ENCODE results near the gene INSR. TPM values are rescaled to one million over a fixed set of nuclear protein-coding genes. Genes with fewer than 3 reads are reported as not detected.

INSR gene
- total and polyA plus RNA-seq, 2 experiments from 2014 or later: 19.2 to 52.1 TPM

DNA sequence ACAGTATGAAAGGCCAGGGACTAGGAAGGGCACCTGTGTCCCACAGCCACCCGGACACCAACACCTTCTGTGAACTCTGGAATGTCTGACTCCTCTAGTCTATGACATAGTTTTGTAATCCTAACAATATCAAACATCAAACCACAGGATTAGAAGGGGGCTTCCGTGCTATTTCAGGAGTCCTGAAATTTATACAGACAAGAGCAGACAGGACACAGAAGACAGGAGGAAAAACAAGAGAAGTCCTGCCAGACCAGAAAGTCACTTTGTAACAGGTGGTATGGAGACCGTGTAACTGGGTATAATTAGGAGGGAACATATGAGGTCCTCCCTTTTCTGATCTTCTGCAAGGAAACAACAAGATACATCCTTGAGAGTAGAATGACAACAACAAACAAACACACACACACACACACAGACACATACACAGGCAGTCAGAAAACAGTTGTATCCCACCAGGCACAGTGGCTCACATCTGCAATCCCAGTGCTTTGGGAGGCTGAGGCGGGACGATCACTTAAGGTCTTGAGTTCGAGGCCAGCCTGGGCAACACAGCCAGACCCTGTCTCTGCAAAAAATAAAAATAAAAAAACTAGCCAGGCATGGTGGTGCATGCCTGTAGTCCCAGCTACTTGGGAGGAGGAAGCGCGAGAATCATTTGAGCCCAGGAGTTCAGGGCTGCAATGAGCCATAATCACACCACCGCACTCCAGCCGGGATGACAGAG is 13.1 kb downstream of the INSR start:
- TF ChIP-seq JUNB (IDR thresholded peaks at IDR 0.05; ENCODE audit: unreplicated experiment): no peak
- TF ChIP-seq EZH2 (IDR thresholded peaks at IDR 0.05; ENCODE audit: low read depth, unreplicated experiment): no peak
- TF ChIP-seq STAT1 (IDR thresholded peaks at IDR 0.05; ENCODE audit: unreplicated experiment): no peak
- no peak for TF ChIP-seq POLR2AphosphoS5 (IDR thresholded peaks at IDR 0.05; ENCODE audit: low read depth)
- no peak for TF ChIP-seq ZNF114 (CRISPR knock-in tag; IDR thresholded peaks at IDR 0.05)
- TF ChIP-seq, protein P1, sequence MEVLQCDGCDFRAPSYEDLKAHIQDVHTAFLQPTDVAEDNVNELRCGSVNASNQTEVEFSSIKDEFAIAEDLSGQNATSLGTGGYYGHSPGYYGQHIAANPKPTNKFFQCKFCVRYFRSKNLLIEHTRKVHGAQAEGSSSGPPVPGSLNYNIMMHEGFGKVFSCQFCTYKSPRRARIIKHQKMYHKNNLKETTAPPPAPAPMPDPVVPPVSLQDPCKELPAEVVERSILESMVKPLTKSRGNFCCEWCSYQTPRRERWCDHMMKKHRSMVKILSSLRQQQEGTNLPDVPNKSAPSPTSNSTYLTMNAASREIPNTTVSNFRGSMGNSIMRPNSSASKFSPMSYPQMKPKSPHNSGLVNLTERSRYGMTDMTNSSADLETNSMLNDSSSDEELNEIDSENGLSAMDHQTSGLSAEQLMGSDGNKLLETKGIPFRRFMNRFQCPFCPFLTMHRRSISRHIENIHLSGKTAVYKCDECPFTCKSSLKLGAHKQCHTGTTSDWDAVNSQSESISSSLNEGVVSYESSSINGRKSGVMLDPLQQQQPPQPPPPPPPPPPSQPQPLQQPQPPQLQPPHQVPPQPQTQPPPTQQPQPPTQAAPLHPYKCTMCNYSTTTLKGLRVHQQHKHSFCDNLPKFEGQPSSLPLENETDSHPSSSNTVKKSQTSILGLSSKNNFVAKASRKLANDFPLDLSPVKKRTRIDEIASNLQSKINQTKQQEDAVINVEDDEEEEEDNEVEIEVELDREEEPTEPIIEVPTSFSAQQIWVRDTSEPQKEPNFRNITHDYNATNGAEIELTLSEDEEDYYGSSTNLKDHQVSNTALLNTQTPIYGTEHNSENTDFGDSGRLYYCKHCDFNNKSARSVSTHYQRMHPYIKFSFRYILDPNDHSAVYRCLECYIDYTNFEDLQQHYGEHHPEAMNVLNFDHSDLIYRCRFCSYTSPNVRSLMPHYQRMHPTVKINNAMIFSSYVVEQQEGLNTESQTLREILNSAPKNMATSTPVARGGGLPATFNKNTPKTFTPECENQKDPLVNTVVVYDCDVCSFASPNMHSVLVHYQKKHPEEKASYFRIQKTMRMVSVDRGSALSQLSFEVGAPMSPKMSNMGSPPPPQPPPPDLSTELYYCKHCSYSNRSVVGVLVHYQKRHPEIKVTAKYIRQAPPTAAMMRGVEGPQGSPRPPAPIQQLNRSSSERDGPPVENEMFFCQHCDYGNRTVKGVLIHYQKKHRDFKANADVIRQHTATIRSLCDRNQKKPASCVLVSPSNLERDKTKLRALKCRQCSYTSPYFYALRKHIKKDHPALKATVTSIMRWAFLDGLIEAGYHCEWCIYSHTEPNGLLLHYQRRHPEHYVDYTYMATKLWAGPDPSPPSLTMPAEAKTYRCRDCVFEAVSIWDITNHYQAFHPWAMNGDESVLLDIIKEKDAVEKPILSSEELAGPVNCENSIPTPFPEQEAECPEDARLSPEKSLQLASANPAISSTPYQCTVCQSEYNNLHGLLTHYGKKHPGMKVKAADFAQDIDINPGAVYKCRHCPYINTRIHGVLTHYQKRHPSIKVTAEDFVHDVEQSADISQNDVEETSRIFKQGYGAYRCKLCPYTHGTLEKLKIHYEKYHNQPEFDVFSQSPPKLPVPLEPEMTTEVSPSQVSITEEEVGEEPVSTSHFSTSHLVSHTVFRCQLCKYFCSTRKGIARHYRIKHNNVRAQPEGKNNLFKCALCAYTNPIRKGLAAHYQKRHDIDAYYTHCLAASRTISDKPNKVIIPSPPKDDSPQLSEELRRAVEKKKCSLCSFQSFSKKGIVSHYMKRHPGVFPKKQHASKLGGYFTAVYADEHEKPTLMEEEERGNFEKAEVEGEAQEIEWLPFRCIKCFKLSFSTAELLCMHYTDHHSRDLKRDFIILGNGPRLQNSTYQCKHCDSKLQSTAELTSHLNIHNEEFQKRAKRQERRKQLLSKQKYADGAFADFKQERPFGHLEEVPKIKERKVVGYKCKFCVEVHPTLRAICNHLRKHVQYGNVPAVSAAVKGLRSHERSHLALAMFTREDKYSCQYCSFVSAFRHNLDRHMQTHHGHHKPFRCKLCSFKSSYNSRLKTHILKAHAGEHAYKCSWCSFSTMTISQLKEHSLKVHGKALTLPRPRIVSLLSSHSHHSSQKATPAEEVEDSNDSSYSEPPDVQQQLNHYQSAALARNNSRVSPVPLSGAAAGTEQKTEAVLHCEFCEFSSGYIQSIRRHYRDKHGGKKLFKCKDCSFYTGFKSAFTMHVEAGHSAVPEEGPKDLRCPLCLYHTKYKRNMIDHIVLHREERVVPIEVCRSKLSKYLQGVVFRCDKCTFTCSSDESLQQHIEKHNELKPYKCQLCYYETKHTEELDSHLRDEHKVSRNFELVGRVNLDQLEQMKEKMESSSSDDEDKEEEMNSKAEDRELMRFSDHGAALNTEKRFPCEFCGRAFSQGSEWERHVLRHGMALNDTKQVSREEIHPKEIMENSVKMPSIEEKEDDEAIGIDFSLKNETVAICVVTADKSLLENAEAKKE (CRISPR knock-in tag; IDR thresholded peaks at IDR 0.05): no peak
- TF ChIP-seq, protein P2, sequence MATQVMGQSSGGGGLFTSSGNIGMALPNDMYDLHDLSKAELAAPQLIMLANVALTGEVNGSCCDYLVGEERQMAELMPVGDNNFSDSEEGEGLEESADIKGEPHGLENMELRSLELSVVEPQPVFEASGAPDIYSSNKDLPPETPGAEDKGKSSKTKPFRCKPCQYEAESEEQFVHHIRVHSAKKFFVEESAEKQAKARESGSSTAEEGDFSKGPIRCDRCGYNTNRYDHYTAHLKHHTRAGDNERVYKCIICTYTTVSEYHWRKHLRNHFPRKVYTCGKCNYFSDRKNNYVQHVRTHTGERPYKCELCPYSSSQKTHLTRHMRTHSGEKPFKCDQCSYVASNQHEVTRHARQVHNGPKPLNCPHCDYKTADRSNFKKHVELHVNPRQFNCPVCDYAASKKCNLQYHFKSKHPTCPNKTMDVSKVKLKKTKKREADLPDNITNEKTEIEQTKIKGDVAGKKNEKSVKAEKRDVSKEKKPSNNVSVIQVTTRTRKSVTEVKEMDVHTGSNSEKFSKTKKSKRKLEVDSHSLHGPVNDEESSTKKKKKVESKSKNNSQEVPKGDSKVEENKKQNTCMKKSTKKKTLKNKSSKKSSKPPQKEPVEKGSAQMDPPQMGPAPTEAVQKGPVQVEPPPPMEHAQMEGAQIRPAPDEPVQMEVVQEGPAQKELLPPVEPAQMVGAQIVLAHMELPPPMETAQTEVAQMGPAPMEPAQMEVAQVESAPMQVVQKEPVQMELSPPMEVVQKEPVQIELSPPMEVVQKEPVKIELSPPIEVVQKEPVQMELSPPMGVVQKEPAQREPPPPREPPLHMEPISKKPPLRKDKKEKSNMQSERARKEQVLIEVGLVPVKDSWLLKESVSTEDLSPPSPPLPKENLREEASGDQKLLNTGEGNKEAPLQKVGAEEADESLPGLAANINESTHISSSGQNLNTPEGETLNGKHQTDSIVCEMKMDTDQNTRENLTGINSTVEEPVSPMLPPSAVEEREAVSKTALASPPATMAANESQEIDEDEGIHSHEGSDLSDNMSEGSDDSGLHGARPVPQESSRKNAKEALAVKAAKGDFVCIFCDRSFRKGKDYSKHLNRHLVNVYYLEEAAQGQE (IDR thresholded peaks at IDR 0.05; ENCODE audit: unreplicated experiment): no peak
- TF ChIP-seq, protein P3, sequence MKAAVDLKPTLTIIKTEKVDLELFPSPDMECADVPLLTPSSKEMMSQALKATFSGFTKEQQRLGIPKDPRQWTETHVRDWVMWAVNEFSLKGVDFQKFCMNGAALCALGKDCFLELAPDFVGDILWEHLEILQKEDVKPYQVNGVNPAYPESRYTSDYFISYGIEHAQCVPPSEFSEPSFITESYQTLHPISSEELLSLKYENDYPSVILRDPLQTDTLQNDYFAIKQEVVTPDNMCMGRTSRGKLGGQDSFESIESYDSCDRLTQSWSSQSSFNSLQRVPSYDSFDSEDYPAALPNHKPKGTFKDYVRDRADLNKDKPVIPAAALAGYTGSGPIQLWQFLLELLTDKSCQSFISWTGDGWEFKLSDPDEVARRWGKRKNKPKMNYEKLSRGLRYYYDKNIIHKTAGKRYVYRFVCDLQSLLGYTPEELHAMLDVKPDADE (IDR thresholded peaks at IDR 0.05): no peak
- TF ChIP-seq NANOG (IDR thresholded peaks at IDR 0.05; ENCODE audit: borderline replicate concordance): no peak
- no peak for TF ChIP-seq CREB1 (CRISPR knock-in tag; IDR thresholded peaks at IDR 0.05; ENCODE audit: low read depth)
- no peak for TF ChIP-seq EZH2phosphoT487 (IDR thresholded peaks at IDR 0.05; ENCODE audit: unreplicated experiment)
- TF ChIP-seq CTCF (conservative IDR thresholded peaks at IDR 0.05; ENCODE audit: low read depth in 2 of 2): no peak
- no peak for TF ChIP-seq ZNF331 (CRISPR knock-in tag; IDR thresholded peaks at IDR 0.05; ENCODE audit: low read depth)
- Histone ChIP-seq H3K4me1 (ENCODE audit: insufficient read depth) (peaks cover 5% of the 10 kb centered on the region), H3K4me2 (no peak overlapping the region), H3K27me3 (ENCODE audit: insufficient read depth) (no peaks in the 10 kb centered on the region), H3F3A (replicated peaks; ENCODE audit: low read depth) (no peaks in the 10 kb centered on the region), H2AFZ (no peak overlapping the region), H3K9me2 (ENCODE audit: insufficient read depth) (no peaks in the 10 kb centered on the region), H3K27ac (ENCODE audit: low read depth) (no peak overlapping the region), H3K4me3 (no peak overlapping the region), H3K79me2 (replicated peaks; ENCODE audit: insufficient read depth) (peaks cover 33% of the 10 kb centered on the region), H4K20me1 (replicated peaks; ENCODE audit: insufficient read depth) (peaks cover 6% of the 10 kb centered on the region; the same call in 1 of the 2 replicates), H3K36me3 (ENCODE audit: insufficient read depth) (no peaks in the 10 kb centered on the region)
- Mint-ChIP-seq H3K4me3 (no peak overlapping the region), H3K9me3 (peaks cover 4% of the 10 kb centered on the region; the same call in 2 of the 3 replicates), H3K4me1 (no peaks in the 10 kb centered on the region), H3K36me3 (ENCODE audit: low read depth) (peaks cover 4% of the 10 kb centered on the region), H3K27me3 (ENCODE audit: insufficient read depth, low read depth, poor library complexity) (no peaks in the 10 kb centered on the region), H3K27ac (no peak overlapping the region)
- DNase-seq (ENCODE audit: low spot score) (no peak), ATAC-seq (no peak)
